NCI-H1930 (cell line): ENCODE measurements around the gene EP300.

Source experiments
- DNase-seq, 2 experiments: peaks; one replicate each; lab custom pipeline; 2025; lab: John Stamatoyannopoulos, UW

The EP300 gene

GRCh38 chr22:41206719-41207118, 114.3 kb downstream of the EP300 start:
- DNase-seq = no peak

DNA sequence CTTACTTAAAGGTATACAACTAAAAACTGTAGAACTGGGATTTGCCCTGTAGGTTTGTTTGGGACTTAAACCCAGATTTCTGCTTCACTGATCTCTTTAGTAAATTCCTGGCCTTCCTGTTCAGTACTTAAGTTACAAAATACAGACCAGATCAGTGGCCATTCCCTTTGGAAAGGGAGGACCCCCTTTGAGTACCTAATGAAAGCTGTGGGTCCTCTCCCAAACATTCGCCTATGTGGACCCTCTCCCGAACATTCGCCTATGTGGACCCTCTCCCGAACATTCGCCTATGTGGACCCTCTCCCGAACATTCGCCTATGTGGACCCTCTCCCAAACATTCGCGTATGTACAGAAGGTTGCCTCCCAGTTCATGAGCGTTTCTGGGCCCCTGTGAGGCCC, 123.0 kb downstream of the EP300 start:
- no peak for DNase-seq

GRCh38 chr22:41215926-41216325, 123.5 kb downstream of the EP300 start:
- DNase-seq = no peak

DNA sequence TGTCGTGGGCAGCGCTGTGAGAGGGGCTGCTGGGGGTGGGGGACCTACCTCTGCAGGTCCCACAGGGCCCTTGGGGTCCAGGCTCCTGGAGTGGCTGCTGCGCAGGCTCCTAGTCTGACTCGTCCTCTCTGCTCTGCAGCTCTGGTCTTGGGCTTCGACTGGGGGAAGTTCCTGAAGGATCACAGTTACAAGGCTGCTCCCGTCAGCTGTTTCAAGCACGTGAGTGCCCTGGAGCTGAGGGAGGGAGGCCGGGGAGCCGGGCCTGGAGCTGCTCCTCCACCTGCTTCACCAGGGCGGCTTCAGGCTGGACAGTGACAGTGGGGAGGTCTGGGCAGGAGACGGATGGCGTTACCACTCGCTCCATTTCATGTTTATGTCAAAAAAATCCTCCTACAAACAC, 124.6 kb downstream of the EP300 start:
- no peak for DNase-seq

DNA sequence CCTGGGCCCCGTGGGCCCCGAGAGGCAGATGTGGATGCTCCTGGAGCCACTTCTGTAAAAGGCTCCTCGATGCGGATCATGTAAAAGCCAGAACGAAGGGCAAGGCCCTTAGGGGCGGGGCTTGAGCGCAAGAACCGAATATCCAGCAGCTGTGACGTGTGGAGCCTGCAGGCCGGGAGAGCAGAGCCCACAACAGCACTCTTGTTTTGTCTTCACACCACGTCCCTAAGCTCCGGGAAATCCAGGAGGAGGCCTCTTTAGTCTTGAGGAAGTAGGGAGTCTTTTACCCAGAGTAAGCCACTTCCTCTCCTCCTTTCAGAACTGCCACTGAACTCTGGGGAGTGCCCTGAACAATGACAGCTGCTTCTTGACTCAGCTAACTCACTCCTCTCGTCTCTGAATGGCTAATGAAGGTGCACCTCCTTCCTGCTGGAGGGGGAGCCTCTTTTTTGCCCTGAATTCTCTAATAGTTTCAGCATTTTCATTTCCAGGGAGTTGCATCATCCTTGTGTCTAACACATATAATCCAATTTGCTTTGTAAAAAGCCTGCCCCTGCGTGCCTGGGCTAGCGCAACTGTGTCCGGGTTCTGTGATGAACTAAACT, 125.3 kb downstream of the EP300 start:
- no peak for DNase-seq

- DNase-seq = no peak
Observed at GRCh38 chr22:41222846-41223507, 130.6 kb downstream of the EP300 start.

DNA sequence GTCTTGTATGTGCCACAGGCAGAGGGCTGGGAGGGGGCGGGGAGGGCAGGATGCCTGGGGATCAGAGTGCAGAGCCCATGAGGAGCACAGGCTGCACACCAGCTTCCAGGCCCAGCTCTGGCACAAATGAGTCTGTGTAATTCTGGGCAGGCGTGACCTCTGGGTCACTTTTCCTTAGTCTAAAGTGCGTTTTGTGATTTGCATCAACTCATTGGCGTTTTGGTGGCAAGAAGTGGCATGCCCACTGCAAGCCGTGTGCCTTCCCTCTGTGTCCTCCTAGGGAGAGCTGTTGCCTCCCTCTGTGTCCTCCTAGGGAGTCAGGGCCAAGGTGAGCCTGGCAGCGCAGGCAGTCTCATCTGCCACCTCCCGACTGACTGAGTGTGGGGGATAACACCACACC, 131.1 kb downstream of the EP300 start:
- DNase-seq = no peak

- no peak for DNase-seq
Observed at GRCh38 chr22:41226723-41227655, 134.6 kb downstream of the EP300 start.

- DNase-seq = no peak
Observed at GRCh38 chr22:41229215-41229614, 136.8 kb downstream of the EP300 start.
